GM19193 (cell line): ENCODE data around the gene AATK.

Source experiments
- POLR2A ChIP-seq: IDR thresholded peaks from 4 replicates; pipeline ENCODE4 v1.6.1; 2011; ENCODE audit not compliant: insufficient read depth, insufficient read length; ENCODE audit errors: extremely low read depth

Gene AATK

GRCh38 chr17:81084680-81085419, 81.2 kb downstream of the AATK start:
- TF ChIP-seq POLR2A = no peak

- TF ChIP-seq POLR2A = no peak
These were observed 82.8 kb downstream of the AATK start for GRCh38 chr17:81083125-81083765.

- no peak for TF ChIP-seq POLR2A
These were observed 83.6 kb downstream of the AATK start for GRCh38 chr17:81082177-81083073.

GRCh38 chr17:81081222-81082176, 84.5 kb downstream of the AATK start:
- no peak for TF ChIP-seq POLR2A

GRCh38 chr17:81080019-81080418, 86.0 kb downstream of the AATK start:
- TF ChIP-seq POLR2A = no peak

- TF ChIP-seq POLR2A = no peak
These were observed 89.8 kb downstream of the AATK start for GRCh38 chr17:81076141-81076679.

- no peak for TF ChIP-seq POLR2A
These were observed 90.7 kb downstream of the AATK start for GRCh38 chr17:81075307-81075706.

GRCh38 chr17:81074875-81075274, 91.1 kb downstream of the AATK start:
- no peak for TF ChIP-seq POLR2A

- TF ChIP-seq POLR2A = no peak
These were observed 91.8 kb downstream of the AATK start for GRCh38 chr17:81073967-81074839.

GRCh38 chr17:81071761-81072741, 94.0 kb downstream of the AATK start:
- TF ChIP-seq POLR2A = no peak

- no peak for TF ChIP-seq POLR2A
These were observed 95.3 kb downstream of the AATK start for GRCh38 chr17:81070541-81071246.

GRCh38 chr17:81069135-81069645, 96.8 kb downstream of the AATK start:
- no peak for TF ChIP-seq POLR2A
